DMS153 treated with DMSO at 0.1 percent for 48 hours (cell line): ENCODE data around the gene TLL2.
A peak's percentile ranks its signal among the peaks of the same experiment; 100 is the strongest.
"Not testable (repeated sequence)": the region's sequence is repeated elsewhere in the genome, so short reads cannot be mapped to it uniquely, and the experiment has no call there.

Experiments
- DNase-seq: peaks from one replicate; lab custom pipeline; 2025; ENCODE audit not compliant: unreplicated experiment; lab: John Stamatoyannopoulos, UW

The TLL2 gene

GRCh38 chr10:96513698-96514561 lies at the start of gene TLL2:
TLL2 (minus strand) TSS chr10:96513926; CDS start chr10:96513685, 241 bp downstream.
- DNase-seq, result peak; percentile 79

- DNase-seq, result no peak
Observed at GRCh38 chr10:96560966-96561887, 47.5 kb upstream of the TLL2 start.

GRCh38 chr10:96560489-96560888 lies 46.8 kb upstream of the TLL2 start:
- DNase-seq, result no peak

GRCh38 chr10:96556003-96556402 lies 42.3 kb upstream of the TLL2 start:
- DNase-seq, result no peak

GRCh38 chr10:96555330-96555729 lies 41.6 kb upstream of the TLL2 start:
- no peak for DNase-seq

- DNase-seq, result no peak
Observed at GRCh38 chr10:96548589-96548988, 34.9 kb upstream of the TLL2 start.

- DNase-seq, result not testable (repeated sequence)
Observed at GRCh38 chr10:96545558-96545957, 31.8 kb upstream of the TLL2 start.

- DNase-seq, result no peak
Observed at GRCh38 chr10:96541921-96542320, 28.2 kb upstream of the TLL2 start.

- DNase-seq, result no peak
Observed at GRCh38 chr10:96540240-96540639, 26.5 kb upstream of the TLL2 start.

DNA sequence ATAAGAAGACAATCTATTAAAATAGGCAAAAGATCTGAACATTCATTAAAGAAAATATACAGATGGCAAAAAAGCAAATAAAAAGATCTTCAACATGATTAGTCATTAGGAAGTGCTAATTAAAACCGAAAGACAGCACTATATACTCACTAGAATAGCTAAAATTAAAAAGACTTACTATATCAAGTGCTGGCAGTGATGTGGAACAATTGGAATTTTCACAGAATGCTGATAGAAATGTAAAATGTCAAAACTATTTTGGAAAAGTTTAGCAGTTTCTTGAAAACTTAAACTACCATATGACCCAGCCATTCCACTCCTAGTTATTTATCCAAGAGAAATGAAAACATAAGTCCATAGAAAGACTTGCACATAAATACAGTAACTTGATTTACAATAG lies 25.0 kb upstream of the TLL2 start:
- no peak for DNase-seq

DNA sequence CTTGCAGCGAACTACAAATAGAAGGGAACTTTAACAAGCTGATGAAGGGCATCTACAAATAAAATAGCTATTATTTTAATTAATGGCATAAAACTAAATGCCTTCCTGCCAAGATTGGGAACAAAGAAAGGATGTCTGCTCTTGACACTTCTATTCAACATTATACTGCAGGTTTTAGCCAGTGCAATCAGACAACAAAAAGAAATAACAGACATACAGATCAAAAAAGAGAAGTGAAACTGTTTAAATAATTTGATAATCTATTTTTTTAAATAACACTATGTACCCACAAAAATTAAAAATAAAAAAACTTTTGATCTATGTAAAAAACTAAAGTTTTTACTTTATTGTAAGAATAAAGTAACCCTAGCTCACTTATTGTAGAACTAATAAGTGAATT lies 22.4 kb upstream of the TLL2 start:
- DNase-seq, result no peak

- no peak for DNase-seq
Observed at GRCh38 chr10:96532523-96532922, 18.8 kb upstream of the TLL2 start.

DNA sequence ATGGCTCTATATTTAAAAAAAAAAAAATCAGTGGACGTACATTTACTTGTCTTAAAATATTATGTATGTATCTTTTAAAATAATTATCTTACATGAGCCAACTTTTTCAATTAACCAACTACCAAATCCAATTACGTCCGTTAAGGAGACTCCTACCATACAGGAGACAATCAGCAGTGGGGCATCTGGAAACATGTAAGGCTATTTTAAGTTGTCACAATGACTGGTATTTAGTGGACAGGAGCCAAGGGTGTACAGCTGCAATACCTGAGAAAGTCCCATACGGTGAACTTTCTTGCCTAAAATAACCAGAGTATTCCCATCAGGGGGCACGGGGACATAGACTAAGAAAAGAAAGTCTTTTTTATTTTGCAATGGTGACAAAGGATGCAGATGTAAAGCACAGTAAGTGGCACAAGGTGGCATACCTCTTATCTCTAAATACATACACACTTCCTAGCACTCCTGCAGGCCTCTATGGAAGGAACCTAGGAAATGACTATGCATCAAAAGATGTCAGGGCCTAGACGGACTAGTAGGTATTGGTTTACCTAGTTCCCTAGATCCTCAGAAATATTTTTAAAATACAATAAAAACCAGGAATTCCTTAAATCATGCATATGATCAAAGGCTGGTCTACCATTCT lies 16.0 kb upstream of the TLL2 start:
- DNase-seq, result no peak

DNA sequence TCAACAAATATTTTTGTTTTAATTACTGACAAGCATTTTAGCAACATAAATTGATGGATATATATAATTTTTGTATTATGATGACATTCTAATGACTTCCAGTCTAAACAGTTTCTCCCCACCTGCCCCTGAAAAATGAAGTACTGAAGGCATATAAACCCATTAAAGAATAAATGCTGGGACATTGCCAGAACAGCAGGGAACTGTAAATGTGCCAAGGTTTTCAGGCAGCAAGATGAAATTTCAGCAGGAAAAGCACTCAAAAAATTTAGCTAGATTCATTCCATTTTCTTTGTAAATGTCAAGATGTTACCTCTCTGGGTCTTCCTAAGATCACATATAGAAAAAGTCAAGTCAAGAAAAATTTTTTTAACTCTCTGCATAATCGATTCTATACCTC lies 11.0 kb upstream of the TLL2 start:
- DNase-seq, result no peak

GRCh38 chr10:96517284-96517683 lies 3.6 kb upstream of the TLL2 start:
- DNase-seq, result no peak

DNA sequence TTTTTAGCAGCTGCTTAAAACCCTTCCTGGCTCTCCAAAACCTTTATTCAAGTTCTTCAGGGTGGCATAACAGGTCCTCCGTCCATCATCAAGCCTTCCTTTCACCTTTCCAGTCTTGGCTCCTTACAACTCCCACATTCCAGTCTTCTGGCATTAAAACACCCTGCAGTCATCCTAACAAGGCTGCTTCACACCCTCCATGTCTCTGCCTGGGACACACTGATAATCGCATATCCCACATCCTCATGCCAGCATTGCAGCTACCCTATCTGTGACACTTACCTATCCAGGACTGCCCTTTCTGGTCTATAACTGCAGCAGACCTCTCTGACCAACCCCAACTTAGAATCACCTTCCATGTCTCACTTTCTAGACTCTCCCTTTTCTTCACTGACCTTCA lies 2.6 kb upstream of the TLL2 start:
- DNase-seq, result no peak

- DNase-seq, result no peak
Observed at GRCh38 chr10:96513305-96513697, 425 bp downstream of the TLL2 start.

- no peak for DNase-seq
Observed at GRCh38 chr10:96512524-96513304, 1.0 kb downstream of the TLL2 start.

GRCh38 chr10:96511044-96511945 lies 2.4 kb downstream of the TLL2 start:
- peak; percentile 30 for DNase-seq
